Daoy (cell line): ENCODE results near the gene ZFYVE28. TPM values are rescaled to one million over a fixed set of nuclear protein-coding genes. Genes with fewer than 3 reads are reported as not detected.
"Not testable (repeated sequence)": the region's sequence is repeated elsewhere in the genome, so short reads cannot be mapped to it uniquely, and the experiment has no call there.

Source experiments
- DNase-seq: peaks from one replicate; pipeline ENCODE4 v3.0.0-alpha.2; 2015; ENCODE audit warnings: low read depth
- total RNA-seq: library from RNA; depleted of rRNA; stranded (reverse); fragments of >200 nt; shearing (Covaris generic); gene quantifications from 2 replicates; pipeline ENCODE4 v1.2.3, GENCODE V29; 2014

Gene ZFYVE28
- total RNA-seq, 1 experiment from 2014 or later: 0.97 TPM

- no peak for DNase-seq
Observed at GRCh38 chr4:2289955-2290333, 128.5 kb downstream of the ZFYVE28 start.

GRCh38 chr4:2289311-2289954, 129.0 kb downstream of the ZFYVE28 start:
- no peak for DNase-seq

- no peak for DNase-seq
Observed at GRCh38 chr4:2288051-2288541, 130.3 kb downstream of the ZFYVE28 start.

- DNase-seq: no peak
Observed at GRCh38 chr4:2287594-2287915, 130.9 kb downstream of the ZFYVE28 start.

GRCh38 chr4:2286904-2287593, 131.4 kb downstream of the ZFYVE28 start:
- DNase-seq: no peak

- no peak for DNase-seq
Observed at GRCh38 chr4:2285613-2286381, 132.6 kb downstream of the ZFYVE28 start.

GRCh38 chr4:2284934-2285612, 133.4 kb downstream of the ZFYVE28 start:
- DNase-seq: peak; percentile 66

- no peak for DNase-seq
Observed at GRCh38 chr4:2284161-2284933, 134.1 kb downstream of the ZFYVE28 start.

- DNase-seq: no peak
Observed at GRCh38 chr4:2283199-2283711, 135.2 kb downstream of the ZFYVE28 start.

GRCh38 chr4:2281575-2282343, 136.7 kb downstream of the ZFYVE28 start:
- no peak for DNase-seq

GRCh38 chr4:2280531-2281300, 137.7 kb downstream of the ZFYVE28 start:
- DNase-seq: no peak

GRCh38 chr4:2277956-2278355, 140.5 kb downstream of the ZFYVE28 start:
- DNase-seq: no peak

- no peak for DNase-seq
Observed at GRCh38 chr4:2276581-2277325, 141.7 kb downstream of the ZFYVE28 start.

GRCh38 chr4:2275546-2276251, 142.7 kb downstream of the ZFYVE28 start:
- DNase-seq: no peak

GRCh38 chr4:2275044-2275397, 143.4 kb downstream of the ZFYVE28 start:
- not testable (repeated sequence) for DNase-seq

GRCh38 chr4:2274320-2275043, 144.0 kb downstream of the ZFYVE28 start:
- DNase-seq: no peak

- no peak for DNase-seq
Observed at GRCh38 chr4:2273657-2274319, 144.7 kb downstream of the ZFYVE28 start.
